Kidney (tissue), 14 donors: ENCODE measurements around the gene CDKN2A. TPM values are rescaled to one million over a fixed set of nuclear protein-coding genes. Genes with fewer than 3 reads are reported as not detected.

Experiments
- DNase-seq, 5 donors: peaks; one replicate each; pipeline ENCODE4 v3.0.0-alpha.2; 2013 to 2020
- FAIRE-seq: peaks from 2 replicates; lab custom pipeline; 2012; peaks lifted over from hg19 to GRCh38; lab: Jason Lieb, UNC
- H3K27ac ChIP-seq, 2 donors: one replicate each; pipeline ENCODE4 v1.7.0; 2013; ENCODE audit warnings: low read depth in 2 of 2, low read length in 2 of 2, inconsistent platforms in 1 of 2
- H3K27me3 ChIP-seq: one replicate; pipeline ENCODE4 v1.7.1; 2013; ENCODE audit warnings: low read length, inconsistent platforms; ENCODE audit not compliant: control insufficient read depth, insufficient read depth
- H3K36me3 ChIP-seq, 3 donors: one replicate each; pipeline versions ENCODE4 v1.7.0 to v1.7.1; 2013; ENCODE audit warnings: low read length in 3 of 3, control low read depth in 1 of 3, inconsistent platforms in 1 of 3; ENCODE audit not compliant: insufficient read depth in 3 of 3, control insufficient read depth in 2 of 3
- H3K4me1 ChIP-seq, 3 donors: one replicate each; pipeline versions ENCODE4 v1.7.0 to v1.7.1; 2013; ENCODE audit warnings: low read length in 3 of 3, inconsistent platforms in 1 of 3, low read depth in 1 of 3; ENCODE audit not compliant: control insufficient read depth in 2 of 3, insufficient read depth in 2 of 3
- H3K4me3 ChIP-seq, 3 donors: one replicate each; pipeline versions ENCODE4 v1.7.0 to v1.8.1; 2013; ENCODE audit warnings: low read length in 3 of 3, control low read depth in 1 of 3, inconsistent platforms in 1 of 3
- H3K9ac ChIP-seq, 3 donors: one replicate each; pipeline versions ENCODE4 v1.7.0 to v1.7.1; 2013; ENCODE audit warnings: low read length in 3 of 3, control low read depth in 1 of 3, inconsistent platforms in 1 of 3
- H3K9me3 ChIP-seq, 3 donors: one replicate each; pipeline versions ENCODE4 v1.7.0 to v1.7.1; 2013; ENCODE audit warnings: low read length in 3 of 3, control low read depth in 1 of 3, inconsistent platforms in 1 of 3; ENCODE audit not compliant: control insufficient read depth in 2 of 3, insufficient read depth in 1 of 3
- CTCF ChIP-seq: IDR thresholded peaks from 3 replicates; pipeline ENCODE4 v1.5.1; 2012; ENCODE audit warnings: mild to moderate bottlenecking, moderate library complexity, borderline replicate concordance; ENCODE audit not compliant: insufficient read depth; ENCODE audit errors: extremely low read depth
- intact Hi-C: fragments of 100-400 bp; cut with DNase I; formaldehyde crosslinking; loops from one replicate; pipeline ENCODE4 v1.11.1; 2022
- polyA plus RNA-seq: library from polyadenylated mRNA; stranded (reverse); fragments of 350-450 nt; fragmentation: Illumina TruSeq; extraction: RNeasy Lipid Tissue Mini Kit (QIAGEN cat#74804); gene quantifications from one replicate; pipeline ENCODE4 v1.2.3, GENCODE V29; 2014; ENCODE audit warnings: low read depth, low replicate concordance; ENCODE audit not compliant: insufficient read depth
- total RNA-seq: library from RNA; stranded (reverse); fragmentation: NEBNext Ultra II Directional; extraction: Animal tissue kit (Norgen Biotek cat#: 25700); gene quantifications from one replicate; pipeline ENCODE4 v1.2.1, GENCODE V29; 2021
- donor health status: control.
- donor health status: control.
- donor health status: control.
- donor health status: control.
- donor health status: control.
- donor health status: DM: yes; HTN: yes; CAD: no.
- donor health status: Normal renal cell carcinoma (clear cell type).

The CDKN2A gene
- total and polyA plus RNA-seq, 2 donors from 2014 or later = 4.1 TPM; not detected in 1

- H3K27me3 ChIP-seq = no peaks in the 10 kb centered on the region
- FAIRE-seq = no peak
- no peak overlapping the region for H3K4me3 ChIP-seq
- H3K9ac ChIP-seq = no peak overlapping the region
- H3K9me3 ChIP-seq = no peaks in the 10 kb centered on the region
- no peaks in the 10 kb centered on the region for H3K36me3 ChIP-seq
- H3K27ac ChIP-seq = no peak overlapping the region
- intact Hi-C loops = no loop called here
- no peaks in the 10 kb centered on the region for H3K4me1 ChIP-seq
- peak in 2 of 5 donors; percentile 4 for DNase-seq
- no peak for TF ChIP-seq CTCF
These were observed 74.5 kb downstream of the CDKN2A start for GRCh38 chr9:21919377-21920362.

Other genes with a start within 250 kb of the CDKN2A start
- gene MTAP, start 191.8 kb downstream of the CDKN2A start, total RNA-seq = 42.4 TPM
- gene MTAP, start 191.8 kb downstream of the CDKN2A start, polyA plus RNA-seq = 11.2 TPM
- 0.82 TPM for gene CDKN2B-AS1, start 399 bp upstream of the CDKN2A start, total RNA-seq
- not detected for gene CDKN2B-AS1, start 399 bp upstream of the CDKN2A start, polyA plus RNA-seq
- gene CDKN2B, start 14.9 kb upstream of the CDKN2A start, total RNA-seq = 1.8 TPM
- 0.30 TPM for gene CDKN2B, start 14.9 kb upstream of the CDKN2A start, polyA plus RNA-seq